Liver (tissue), 9 donors: Measurements from ENCODE around the gene DBN1. TPM values are rescaled to one million over a fixed set of nuclear protein-coding genes. Genes with fewer than 3 reads are reported as not detected.

Experiments
- DNase-seq: peaks from one replicate; pipeline ENCODE4 v3.0.0-alpha.2; 2017; ENCODE audit warnings: low spot score
- H3K27ac ChIP-seq, 2 donors: one replicate each; pipeline ENCODE4 v1.7.0; 2013; ENCODE audit warnings: inconsistent platforms in 2 of 2, low read length in 2 of 2, control low read depth in 1 of 2, low read depth in 1 of 2, mild to moderate bottlenecking in 1 of 2
- H3K27me3 ChIP-seq, 4 donors: one replicate each; pipeline versions ENCODE4 v1.6.1 to v1.7.0; 2013; ENCODE audit warnings: low read length in 3 of 4, inconsistent platforms in 1 of 4, mild to moderate bottlenecking in 1 of 4, moderate library complexity in 1 of 4; ENCODE audit not compliant: control insufficient read depth in 4 of 4, insufficient read depth in 4 of 4
- H3K36me3 ChIP-seq, 4 donors: one replicate each; pipeline versions ENCODE4 v1.6.1 to v1.7.0; 2013; ENCODE audit warnings: low read length in 3 of 4, mild to moderate bottlenecking in 3 of 4, low read depth in 1 of 4, moderate library complexity in 1 of 4; ENCODE audit not compliant: control insufficient read depth in 4 of 4, insufficient read depth in 3 of 4
- H3K4me1 ChIP-seq, 4 donors: one replicate each; pipeline versions ENCODE4 v1.6.1 to v1.7.0; 2013; ENCODE audit warnings: low read length in 3 of 4, mild to moderate bottlenecking in 3 of 4, moderate library complexity in 1 of 4; ENCODE audit not compliant: control insufficient read depth in 4 of 4, insufficient read depth in 4 of 4
- H3K4me3 ChIP-seq, 3 donors: one replicate each; pipeline versions ENCODE4 v1.6.1 to v1.7.0; 2013; ENCODE audit warnings: low read length in 3 of 3, control low read depth in 1 of 3, low read depth in 1 of 3, mild to moderate bottlenecking in 1 of 3
- H3K9ac ChIP-seq, 2 donors: one replicate each; pipeline ENCODE4 v1.7.0; 2013; ENCODE audit warnings: low read length in 2 of 2, mild to moderate bottlenecking in 2 of 2, moderate library complexity in 2 of 2, control low read depth in 1 of 2, low read depth in 1 of 2
- H3K9me3 ChIP-seq, 4 donors: one replicate each; pipeline versions ENCODE4 v1.6.1 to v1.7.0; 2013; ENCODE audit warnings: low read length in 3 of 4; ENCODE audit not compliant: control insufficient read depth in 4 of 4
- EGR1 ChIP-seq, 2 donors: IDR thresholded peaks; 2 replicates each; pipeline ENCODE4 v1.6.1; 2016 to 2018; ENCODE audit warnings: antibody characterized with exemption in 2 of 2, low read depth in 2 of 2
- FOXA2 ChIP-seq: IDR thresholded peaks from 2 replicates; pipeline ENCODE4 v1.6.1; 2016; ENCODE audit warnings: antibody characterized with exemption
- GABPA ChIP-seq, 2 donors: IDR thresholded peaks in 1 of 2; conservative IDR thresholded peaks in 1 of 2; 2 replicates each; pipeline ENCODE4 v1.6.1; 2016; ENCODE audit warnings: antibody characterized with exemption in 2 of 2, mild to moderate bottlenecking in 1 of 2, moderate library complexity in 1 of 2
- HNF4A ChIP-seq, 2 donors: conservative IDR thresholded peaks; 2 replicates each; pipeline ENCODE4 v1.6.1; 2016; ENCODE audit warnings: antibody characterized with exemption in 2 of 2, mild to moderate bottlenecking in 2 of 2
- HNF4G ChIP-seq: IDR thresholded peaks from 2 replicates; pipeline ENCODE4 v1.6.1; 2016; ENCODE audit warnings: antibody characterized with exemption
- NR2F2 ChIP-seq: IDR thresholded peaks from 2 replicates; pipeline ENCODE4 v1.6.1; 2016; ENCODE audit warnings: antibody characterized with exemption
- RAD21 ChIP-seq, 2 donors: IDR thresholded peaks; 2 replicates each; pipeline ENCODE4 v1.6.1; 2016; ENCODE audit warnings: antibody characterized with exemption in 2 of 2, mild to moderate bottlenecking in 2 of 2
- RXRA ChIP-seq, 2 donors: IDR thresholded peaks; 2 replicates each; pipeline ENCODE4 v1.6.1; 2017 to 2018; ENCODE audit warnings: antibody characterized with exemption in 2 of 2, mild to moderate bottlenecking in 1 of 2
- SP1 ChIP-seq: IDR thresholded peaks from 2 replicates; pipeline ENCODE4 v1.6.1; 2018; ENCODE audit warnings: antibody characterized with exemption, mild to moderate bottlenecking
- YY1 ChIP-seq: IDR thresholded peaks from 2 replicates; pipeline ENCODE4 v1.6.1; 2016; ENCODE audit warnings: antibody characterized with exemption, mild to moderate bottlenecking
- whole genome bisulfite sequencing: extraction: QIAGEN DNeasy Blood & Tissue Kit; methylation state at CpG from one replicate; pipeline ENCODE4 v1.1.7; 2013; 5-methylcytosine and 5-hydroxymethylcytosine counted together
- polyA plus RNA-seq, 2 donors: library from polyadenylated mRNA; stranded (reverse) in 1 of 2; unstranded in 1 of 2; fragments of 200-250 nt in 1 of 2; fragments of >200 nt in 1 of 2; fragmentation: Nextera tagmentation in 1 of 2; extraction: Ambion mirVana in 1 of 2; gene quantifications; one replicate each; pipeline versions ENCODE4 v1.2.1 to v1.2.3, GENCODE V29; 2013 to 2015
- total RNA-seq, 2 donors: library from RNA; depleted of rRNA; stranded (reverse); fragments of >200 nt; gene quantifications; one replicate each; pipeline ENCODE4 v1.2.3, GENCODE V29; 2014
- TF ChIP-seq, protein P1 (sequence below): IDR thresholded peaks from 2 replicates; pipeline ENCODE4 v1.6.1; 2016; ENCODE audit warnings: antibody characterized with exemption, mild to moderate bottlenecking
- TF ChIP-seq, protein P2 (sequence below): IDR thresholded peaks from 2 replicates; pipeline ENCODE4 v1.6.1; 2016; ENCODE audit warnings: antibody characterized with exemption
- TF ChIP-seq, protein P3 (sequence below): IDR thresholded peaks from 2 replicates; pipeline ENCODE4 v1.6.1; 2016; ENCODE audit warnings: antibody characterized with exemption
- TF ChIP-seq, protein P4 (sequence below): IDR thresholded peaks from 2 replicates; pipeline ENCODE4 v1.6.1; 2016; ENCODE audit warnings: antibody characterized with exemption
- TF ChIP-seq, protein P5 (sequence below): fragments of 150-350 bp; IDR thresholded peaks from 2 replicates; pipeline ENCODE4 v1.5.1; 2017; ENCODE audit warnings: improper control_type of control experiment, low read depth, low read length; ENCODE audit not compliant: missing input control
- donor health status: healthy.
- donor health status: healthy.
- donor health status: healthy.
- donor health status: healthy.
- donor health status: healthy.

The DBN1 gene
- total and polyA plus RNA-seq, 4 donors = 1.5 to 4.9 (median 2.0) TPM

DNA sequence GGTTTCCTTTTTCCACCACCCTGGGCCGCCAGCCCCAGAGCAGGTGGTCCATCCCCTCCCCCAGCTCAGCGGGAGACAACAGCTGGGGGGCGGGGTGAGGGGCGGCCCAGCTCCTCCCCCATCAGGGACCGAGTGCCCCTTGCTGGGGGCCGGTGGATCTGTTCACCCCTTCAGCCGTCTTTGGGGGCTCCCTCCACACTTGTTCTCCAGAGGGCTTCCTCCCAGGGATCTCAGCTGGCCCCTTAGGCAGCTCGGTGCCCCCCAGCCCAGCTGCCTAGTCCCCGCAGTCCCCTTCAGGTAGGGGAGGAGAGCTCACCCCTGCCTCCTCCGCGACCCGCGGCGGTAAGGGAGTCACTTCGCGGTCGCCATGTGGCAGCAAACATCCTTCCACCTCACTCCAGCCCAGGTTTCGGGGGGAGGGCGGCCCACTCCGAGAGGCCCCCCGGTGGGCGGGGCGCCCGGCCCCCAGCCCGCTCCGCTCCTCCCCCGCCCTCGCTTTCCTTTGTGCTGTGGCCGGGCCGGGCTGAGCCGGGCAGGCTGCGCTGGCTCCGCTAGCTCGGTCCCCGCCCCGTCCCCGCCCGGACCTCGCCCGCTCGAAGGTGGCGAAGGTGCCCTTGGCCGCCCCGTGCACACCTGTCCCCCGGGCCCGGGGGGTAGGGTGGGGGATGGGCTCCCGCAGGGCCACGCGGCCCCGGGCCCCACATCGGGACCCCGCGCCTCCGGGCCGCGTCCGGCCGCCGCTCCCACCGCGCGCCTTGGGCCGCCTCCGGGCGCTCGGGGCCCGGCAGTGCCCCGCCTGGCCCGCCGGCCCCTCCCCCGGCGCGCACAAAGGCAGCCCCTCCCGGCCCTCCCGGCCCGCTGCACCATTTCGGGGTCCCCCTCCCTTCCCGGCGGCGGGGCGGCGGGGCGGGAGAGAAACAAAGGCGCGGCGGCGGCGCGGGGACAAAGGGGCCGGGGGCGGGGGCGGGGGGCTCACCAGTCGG is 683 bp downstream of the DBN1 start (continued):
- TF ChIP-seq, protein P1, sequence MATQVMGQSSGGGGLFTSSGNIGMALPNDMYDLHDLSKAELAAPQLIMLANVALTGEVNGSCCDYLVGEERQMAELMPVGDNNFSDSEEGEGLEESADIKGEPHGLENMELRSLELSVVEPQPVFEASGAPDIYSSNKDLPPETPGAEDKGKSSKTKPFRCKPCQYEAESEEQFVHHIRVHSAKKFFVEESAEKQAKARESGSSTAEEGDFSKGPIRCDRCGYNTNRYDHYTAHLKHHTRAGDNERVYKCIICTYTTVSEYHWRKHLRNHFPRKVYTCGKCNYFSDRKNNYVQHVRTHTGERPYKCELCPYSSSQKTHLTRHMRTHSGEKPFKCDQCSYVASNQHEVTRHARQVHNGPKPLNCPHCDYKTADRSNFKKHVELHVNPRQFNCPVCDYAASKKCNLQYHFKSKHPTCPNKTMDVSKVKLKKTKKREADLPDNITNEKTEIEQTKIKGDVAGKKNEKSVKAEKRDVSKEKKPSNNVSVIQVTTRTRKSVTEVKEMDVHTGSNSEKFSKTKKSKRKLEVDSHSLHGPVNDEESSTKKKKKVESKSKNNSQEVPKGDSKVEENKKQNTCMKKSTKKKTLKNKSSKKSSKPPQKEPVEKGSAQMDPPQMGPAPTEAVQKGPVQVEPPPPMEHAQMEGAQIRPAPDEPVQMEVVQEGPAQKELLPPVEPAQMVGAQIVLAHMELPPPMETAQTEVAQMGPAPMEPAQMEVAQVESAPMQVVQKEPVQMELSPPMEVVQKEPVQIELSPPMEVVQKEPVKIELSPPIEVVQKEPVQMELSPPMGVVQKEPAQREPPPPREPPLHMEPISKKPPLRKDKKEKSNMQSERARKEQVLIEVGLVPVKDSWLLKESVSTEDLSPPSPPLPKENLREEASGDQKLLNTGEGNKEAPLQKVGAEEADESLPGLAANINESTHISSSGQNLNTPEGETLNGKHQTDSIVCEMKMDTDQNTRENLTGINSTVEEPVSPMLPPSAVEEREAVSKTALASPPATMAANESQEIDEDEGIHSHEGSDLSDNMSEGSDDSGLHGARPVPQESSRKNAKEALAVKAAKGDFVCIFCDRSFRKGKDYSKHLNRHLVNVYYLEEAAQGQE = no peak
- TF ChIP-seq RAD21 (IDR thresholded peaks at IDR 0.05) = no peak

DNA sequence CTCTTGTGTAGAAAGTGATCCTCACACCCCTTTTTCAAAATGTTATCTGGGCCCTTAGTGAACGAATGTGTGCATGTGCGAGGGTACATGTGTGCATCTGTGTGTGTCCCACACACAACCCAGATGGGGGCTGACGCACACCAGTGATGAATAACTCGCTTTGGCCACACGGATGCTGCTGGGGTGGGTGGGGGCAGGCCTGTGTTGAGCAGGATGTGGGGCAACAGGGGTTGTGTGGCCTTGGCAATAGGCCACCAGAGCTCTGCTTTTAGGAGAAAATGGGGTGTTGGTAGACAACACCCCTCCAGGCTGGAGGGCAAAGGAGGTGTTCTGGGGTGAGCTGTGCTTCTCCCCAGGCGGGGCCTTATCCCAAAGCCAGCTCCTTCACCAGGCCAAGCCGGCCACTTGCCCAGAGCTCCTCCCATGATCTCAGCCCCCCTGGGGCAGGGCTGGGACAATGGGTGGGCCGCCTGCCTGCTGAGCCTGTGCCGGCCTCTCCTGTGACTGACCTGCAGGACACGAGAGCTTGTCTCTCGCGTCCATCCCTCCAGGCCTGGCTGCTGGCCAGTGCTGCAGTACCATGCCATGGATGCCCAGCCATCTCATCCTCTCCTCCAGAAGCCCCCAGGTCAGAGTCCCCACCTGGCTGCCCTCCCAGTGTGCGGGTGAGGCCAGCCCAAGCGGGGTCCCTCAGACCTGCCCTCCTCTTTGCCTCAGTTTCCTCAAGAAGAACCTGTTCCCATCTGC is 1.7 kb downstream of the DBN1 start:
- Histone ChIP-seq H3K4me3 (no peak overlapping the region), H3K9ac (no peak overlapping the region), H3K36me3 (no peaks in the 10 kb centered on the region), H3K27ac (no peak overlapping the region), H3K27me3 (no peaks in the 10 kb centered on the region), H3K9me3 (no peaks in the 10 kb centered on the region), H3K4me1 (peaks cover 0 to 6% (median 3%) of the 10 kb centered on the region in 4 donors)
- TF ChIP-seq HNF4G (no peak), YY1 (no peak), GABPA (IDR thresholded peaks at IDR 0.05 in 1 of 2, conservative IDR thresholded peaks at IDR 0.05 in 1 of 2) (no peak), FOXA2 (no peak), NR2F2 (no peak), HNF4A (conservative IDR thresholded peaks at IDR 0.05) (no peak), RXRA (IDR thresholded peaks at IDR 0.05) (no peak), RAD21 (IDR thresholded peaks at IDR 0.05) (no peak), SP1 (no peak), EGR1 (IDR thresholded peaks at IDR 0.05; ENCODE audit: low read depth in 2 of 2) (no peak)
- TF ChIP-seq, protein P2, sequence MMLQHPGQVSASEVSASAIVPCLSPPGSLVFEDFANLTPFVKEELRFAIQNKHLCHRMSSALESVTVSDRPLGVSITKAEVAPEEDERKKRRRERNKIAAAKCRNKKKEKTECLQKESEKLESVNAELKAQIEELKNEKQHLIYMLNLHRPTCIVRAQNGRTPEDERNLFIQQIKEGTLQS = no peak
- TF ChIP-seq, protein P3, sequence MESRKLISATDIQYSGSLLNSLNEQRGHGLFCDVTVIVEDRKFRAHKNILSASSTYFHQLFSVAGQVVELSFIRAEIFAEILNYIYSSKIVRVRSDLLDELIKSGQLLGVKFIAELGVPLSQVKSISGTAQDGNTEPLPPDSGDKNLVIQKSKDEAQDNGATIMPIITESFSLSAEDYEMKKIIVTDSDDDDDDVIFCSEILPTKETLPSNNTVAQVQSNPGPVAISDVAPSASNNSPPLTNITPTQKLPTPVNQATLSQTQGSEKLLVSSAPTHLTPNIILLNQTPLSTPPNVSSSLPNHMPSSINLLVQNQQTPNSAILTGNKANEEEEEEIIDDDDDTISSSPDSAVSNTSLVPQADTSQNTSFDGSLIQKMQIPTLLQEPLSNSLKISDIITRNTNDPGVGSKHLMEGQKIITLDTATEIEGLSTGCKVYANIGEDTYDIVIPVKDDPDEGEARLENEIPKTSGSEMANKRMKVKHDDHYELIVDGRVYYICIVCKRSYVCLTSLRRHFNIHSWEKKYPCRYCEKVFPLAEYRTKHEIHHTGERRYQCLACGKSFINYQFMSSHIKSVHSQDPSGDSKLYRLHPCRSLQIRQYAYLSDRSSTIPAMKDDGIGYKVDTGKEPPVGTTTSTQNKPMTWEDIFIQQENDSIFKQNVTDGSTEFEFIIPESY = no peak
- TF ChIP-seq, protein P1 = no peak
- TF ChIP-seq, protein P4, sequence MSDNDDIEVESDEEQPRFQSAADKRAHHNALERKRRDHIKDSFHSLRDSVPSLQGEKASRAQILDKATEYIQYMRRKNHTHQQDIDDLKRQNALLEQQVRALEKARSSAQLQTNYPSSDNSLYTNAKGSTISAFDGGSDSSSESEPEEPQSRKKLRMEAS = no peak
- TF ChIP-seq, protein P5, sequence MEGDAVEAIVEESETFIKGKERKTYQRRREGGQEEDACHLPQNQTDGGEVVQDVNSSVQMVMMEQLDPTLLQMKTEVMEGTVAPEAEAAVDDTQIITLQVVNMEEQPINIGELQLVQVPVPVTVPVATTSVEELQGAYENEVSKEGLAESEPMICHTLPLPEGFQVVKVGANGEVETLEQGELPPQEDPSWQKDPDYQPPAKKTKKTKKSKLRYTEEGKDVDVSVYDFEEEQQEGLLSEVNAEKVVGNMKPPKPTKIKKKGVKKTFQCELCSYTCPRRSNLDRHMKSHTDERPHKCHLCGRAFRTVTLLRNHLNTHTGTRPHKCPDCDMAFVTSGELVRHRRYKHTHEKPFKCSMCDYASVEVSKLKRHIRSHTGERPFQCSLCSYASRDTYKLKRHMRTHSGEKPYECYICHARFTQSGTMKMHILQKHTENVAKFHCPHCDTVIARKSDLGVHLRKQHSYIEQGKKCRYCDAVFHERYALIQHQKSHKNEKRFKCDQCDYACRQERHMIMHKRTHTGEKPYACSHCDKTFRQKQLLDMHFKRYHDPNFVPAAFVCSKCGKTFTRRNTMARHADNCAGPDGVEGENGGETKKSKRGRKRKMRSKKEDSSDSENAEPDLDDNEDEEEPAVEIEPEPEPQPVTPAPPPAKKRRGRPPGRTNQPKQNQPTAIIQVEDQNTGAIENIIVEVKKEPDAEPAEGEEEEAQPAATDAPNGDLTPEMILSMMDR = no peak
- DNase-seq = no peak
- 87% methylated on average over 14 of the region's 14 CpGs for WGBS
